Measurements from ENCODE around the gene VWDE.
"Not testable (repeated sequence)": the region's sequence is repeated elsewhere in the genome, so short reads cannot be mapped to it uniquely, and the experiment has no call there.

VWDE gene

GRCh38 chr7:12401538-12402364 lies 1.9 kb downstream of the VWDE start:
- no peak for DNase-seq

GRCh38 chr7:12398186-12398585 lies 5.5 kb downstream of the VWDE start:
- no peak for DNase-seq

- DNase-seq: no peak
Measured at GRCh38 chr7:12397671-12398070, 6.0 kb downstream of the VWDE start.

GRCh38 chr7:12396670-12397069 lies 7.0 kb downstream of the VWDE start:
- DNase-seq: not testable (repeated sequence)

GRCh38 chr7:12391922-12392615 lies 11.6 kb downstream of the VWDE start:
- DNase-seq: no peak

GRCh38 chr7:12389089-12389700 lies 14.5 kb downstream of the VWDE start:
- no peak for DNase-seq

- no peak for DNase-seq
Measured at GRCh38 chr7:12386313-12386740, 17.3 kb downstream of the VWDE start.

GRCh38 chr7:12385364-12385786 lies 18.3 kb downstream of the VWDE start:
- no peak for DNase-seq

- no peak for DNase-seq
Measured at GRCh38 chr7:12383377-12383776, 20.3 kb downstream of the VWDE start.

GRCh38 chr7:12378389-12378788 lies 25.3 kb downstream of the VWDE start:
- DNase-seq: no peak

- DNase-seq: no peak
Measured at GRCh38 chr7:12377406-12377805, 26.3 kb downstream of the VWDE start.

GRCh38 chr7:12373580-12374263 lies 29.9 kb downstream of the VWDE start:
- DNase-seq: no peak

- no peak for DNase-seq
Measured at GRCh38 chr7:12370249-12370648, 33.4 kb downstream of the VWDE start.

- DNase-seq: no peak
Measured at GRCh38 chr7:12369756-12370155, 33.9 kb downstream of the VWDE start.

GRCh38 chr7:12369072-12369471 lies 34.6 kb downstream of the VWDE start:
- no peak for DNase-seq

- DNase-seq: no peak
Measured at GRCh38 chr7:12360948-12361347, 42.7 kb downstream of the VWDE start.

- DNase-seq: no peak
Measured at GRCh38 chr7:12358694-12359093, 45.0 kb downstream of the VWDE start.

- DNase-seq: no peak
Measured at GRCh38 chr7:12357508-12357907, 46.2 kb downstream of the VWDE start.

- no peak for DNase-seq
Measured at GRCh38 chr7:12351843-12352242, 51.8 kb downstream of the VWDE start.

- DNase-seq: no peak
Measured at GRCh38 chr7:12350971-12351370, 52.7 kb downstream of the VWDE start.

- DNase-seq: no peak
Measured at GRCh38 chr7:12337095-12337494, 66.6 kb downstream of the VWDE start.

- DNase-seq: no peak
Measured at GRCh38 chr7:12328888-12329770, 74.5 kb downstream of the VWDE start.
